IMR-90 (cell line): ENCODE data around the gene ZNF277.

ENCODE experiments used
- CEBPB ChIP-seq: IDR thresholded peaks from 2 replicates; pipeline ENCODE4 v1.6.1; 2012; ENCODE audit warnings: low read depth, low read length, improper control_type of control experiment
- MAZ ChIP-seq: IDR thresholded peaks from 2 replicates; pipeline ENCODE4 v1.6.1; 2012; ENCODE audit warnings: low read depth, mild to moderate bottlenecking, low read length, improper control_type of control experiment, moderate library complexity, borderline replicate concordance
- MXI1 ChIP-seq: IDR thresholded peaks from 2 replicates; pipeline ENCODE4 v1.6.1; 2012; ENCODE audit warnings: low read depth, mild to moderate bottlenecking, low read length, moderate library complexity, borderline replicate concordance
- POLR2A ChIP-seq: IDR thresholded peaks from 2 replicates; pipeline ENCODE4 v1.6.1; 2012; ENCODE audit warnings: mild to moderate bottlenecking, low read depth, low read length
- RCOR1 ChIP-seq: IDR thresholded peaks from 2 replicates; pipeline ENCODE4 v1.6.1; 2012; ENCODE audit warnings: mild to moderate bottlenecking, low read length, improper control_type of control experiment; ENCODE audit not compliant: insufficient replicate concordance
- RFX5 ChIP-seq: IDR thresholded peaks from 2 replicates; pipeline ENCODE4 v1.8.0; 2012; ENCODE audit warnings: low read depth, mild to moderate bottlenecking, low read length, moderate library complexity
- TF ChIP-seq, protein P1 (sequence below): conservative IDR thresholded peaks from 2 replicates; pipeline ENCODE4 v1.5.1; 2012; ENCODE audit warnings: mild to moderate bottlenecking, low read depth, low read length, improper control_type of control experiment
- TF ChIP-seq, protein P2 (sequence below): fragments of 150-350 bp; IDR thresholded peaks from 2 replicates; pipeline ENCODE4 v1.6.1; 2016; ENCODE audit warnings: low read depth, mild to moderate bottlenecking, low read length, moderate library complexity, borderline replicate concordance

- TF ChIP-seq, protein P1, sequence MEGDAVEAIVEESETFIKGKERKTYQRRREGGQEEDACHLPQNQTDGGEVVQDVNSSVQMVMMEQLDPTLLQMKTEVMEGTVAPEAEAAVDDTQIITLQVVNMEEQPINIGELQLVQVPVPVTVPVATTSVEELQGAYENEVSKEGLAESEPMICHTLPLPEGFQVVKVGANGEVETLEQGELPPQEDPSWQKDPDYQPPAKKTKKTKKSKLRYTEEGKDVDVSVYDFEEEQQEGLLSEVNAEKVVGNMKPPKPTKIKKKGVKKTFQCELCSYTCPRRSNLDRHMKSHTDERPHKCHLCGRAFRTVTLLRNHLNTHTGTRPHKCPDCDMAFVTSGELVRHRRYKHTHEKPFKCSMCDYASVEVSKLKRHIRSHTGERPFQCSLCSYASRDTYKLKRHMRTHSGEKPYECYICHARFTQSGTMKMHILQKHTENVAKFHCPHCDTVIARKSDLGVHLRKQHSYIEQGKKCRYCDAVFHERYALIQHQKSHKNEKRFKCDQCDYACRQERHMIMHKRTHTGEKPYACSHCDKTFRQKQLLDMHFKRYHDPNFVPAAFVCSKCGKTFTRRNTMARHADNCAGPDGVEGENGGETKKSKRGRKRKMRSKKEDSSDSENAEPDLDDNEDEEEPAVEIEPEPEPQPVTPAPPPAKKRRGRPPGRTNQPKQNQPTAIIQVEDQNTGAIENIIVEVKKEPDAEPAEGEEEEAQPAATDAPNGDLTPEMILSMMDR: no peak
- TF ChIP-seq RFX5 (no peak), CEBPB (no peak), MXI1 (no peak), MAZ (no peak), POLR2A (no peak), RCOR1 (no peak)
- TF ChIP-seq, protein P2, sequence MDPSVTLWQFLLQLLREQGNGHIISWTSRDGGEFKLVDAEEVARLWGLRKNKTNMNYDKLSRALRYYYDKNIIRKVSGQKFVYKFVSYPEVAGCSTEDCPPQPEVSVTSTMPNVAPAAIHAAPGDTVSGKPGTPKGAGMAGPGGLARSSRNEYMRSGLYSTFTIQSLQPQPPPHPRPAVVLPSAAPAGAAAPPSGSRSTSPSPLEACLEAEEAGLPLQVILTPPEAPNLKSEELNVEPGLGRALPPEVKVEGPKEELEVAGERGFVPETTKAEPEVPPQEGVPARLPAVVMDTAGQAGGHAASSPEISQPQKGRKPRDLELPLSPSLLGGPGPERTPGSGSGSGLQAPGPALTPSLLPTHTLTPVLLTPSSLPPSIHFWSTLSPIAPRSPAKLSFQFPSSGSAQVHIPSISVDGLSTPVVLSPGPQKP: no peak
Measured at GRCh38 chr7:112260911-112261310, 54.4 kb downstream of the ZNF277 start.
